NK-92 (cell line): ENCODE measurements around the gene SEC31A.
"Not testable (repeated sequence)": the region's sequence is repeated elsewhere in the genome, so short reads cannot be mapped to it uniquely, and the experiment has no call there.

Experiments
- DNase-seq: peaks from one replicate; lab custom pipeline; 2025; ENCODE audit not compliant: unreplicated experiment; lab: John Stamatoyannopoulos, UW

The SEC31A gene

DNA sequence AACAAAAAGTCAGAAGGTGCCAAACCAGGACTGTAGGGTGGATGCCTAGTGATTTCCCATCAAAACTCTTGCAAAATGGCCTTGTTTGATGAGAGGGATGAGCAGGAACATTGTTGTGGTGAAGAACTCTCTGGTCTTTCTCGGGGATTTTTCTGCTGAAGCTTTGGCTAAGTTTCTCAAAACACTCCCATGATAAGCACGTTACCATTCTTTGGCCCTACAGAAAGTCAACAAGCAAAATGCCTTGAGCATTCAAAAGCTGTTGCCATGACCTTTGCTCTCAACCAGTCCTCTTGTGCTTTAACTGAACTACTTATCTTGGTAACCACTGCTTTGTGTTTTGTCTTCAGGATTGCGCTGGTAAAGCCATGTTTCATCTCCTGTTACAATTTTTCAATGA, 3.0 kb upstream of the SEC31A start:
- no peak for DNase-seq

- no peak for DNase-seq
These were observed 1.5 kb upstream of the SEC31A start for GRCh38 chr4:82892467-82892802.

GRCh38 chr4:82891707-82892466, 934 bp upstream of the SEC31A start:
- DNase-seq = no peak

GRCh38 chr4:82890528-82890900, 439 bp downstream of the SEC31A start:
- no peak for DNase-seq

DNA sequence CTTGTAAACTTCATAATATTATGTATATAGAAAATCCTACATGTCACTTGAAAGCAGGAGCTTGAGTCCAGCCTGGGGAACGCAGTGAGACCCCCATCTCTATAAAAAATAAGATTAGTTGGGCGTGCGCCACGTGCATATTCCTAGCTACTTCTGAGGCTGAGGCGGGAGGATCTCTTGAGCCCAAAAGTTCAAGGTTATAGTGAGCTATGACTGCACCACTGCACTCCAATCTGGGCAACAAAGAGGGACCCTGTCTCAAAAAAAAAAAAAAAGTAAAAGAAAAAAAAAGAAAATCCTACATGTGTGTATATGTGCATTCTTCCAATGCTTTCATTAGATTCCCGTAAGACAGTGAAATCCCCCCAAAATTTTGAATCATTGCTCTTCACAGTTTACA, 1.7 kb downstream of the SEC31A start:
- no peak for DNase-seq

- DNase-seq = no peak
These were observed 4.6 kb downstream of the SEC31A start for GRCh38 chr4:82886147-82886942.

GRCh38 chr4:82885410-82885809, 5.5 kb downstream of the SEC31A start:
- DNase-seq = no peak

GRCh38 chr4:82868572-82868971, 22.4 kb downstream of the SEC31A start:
- no peak for DNase-seq

GRCh38 chr4:82866706-82867385, 24.1 kb downstream of the SEC31A start:
- DNase-seq = no peak

DNA sequence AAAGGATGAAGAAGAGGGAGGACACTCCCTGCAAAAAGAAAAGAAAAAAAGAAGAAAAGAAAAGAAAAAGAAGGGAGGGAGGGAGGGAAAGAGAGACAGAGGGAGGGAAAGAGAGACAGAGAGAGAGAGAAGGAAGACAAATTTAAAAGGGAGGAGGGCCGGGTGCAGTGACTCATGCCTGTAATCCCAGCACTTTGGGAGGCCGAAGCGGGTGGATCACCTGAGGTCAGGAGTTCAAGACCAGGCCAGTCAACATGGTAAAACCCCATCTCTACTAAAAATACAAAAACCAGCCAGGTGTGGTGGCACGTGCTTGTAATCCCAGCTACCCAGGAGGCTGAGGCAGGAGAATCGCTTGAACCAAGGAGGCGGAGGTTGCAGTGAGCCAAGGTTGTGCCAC, 24.9 kb downstream of the SEC31A start:
- DNase-seq = not testable (repeated sequence)

DNA sequence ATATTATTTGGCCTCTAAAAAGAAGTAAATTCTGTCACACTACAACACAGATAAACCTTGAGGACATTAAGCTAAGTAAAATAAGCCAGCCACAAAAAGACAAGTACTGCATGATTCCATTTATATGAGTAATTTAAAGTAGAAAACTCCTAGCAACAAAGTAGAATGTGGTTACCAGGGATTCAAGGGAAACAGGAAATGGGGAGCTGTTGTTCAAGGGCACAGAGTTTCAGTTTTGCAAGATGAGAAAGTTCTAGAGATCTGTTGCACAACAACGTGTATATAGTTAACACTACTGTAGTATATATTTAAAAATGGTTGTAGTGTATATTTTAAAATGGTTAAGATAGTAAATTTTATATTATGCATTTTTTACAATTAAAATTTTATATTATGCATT, 25.4 kb downstream of the SEC31A start:
- DNase-seq = no peak

GRCh38 chr4:82864336-82864979, 26.5 kb downstream of the SEC31A start:
- no peak for DNase-seq

- no peak for DNase-seq
These were observed 29.4 kb downstream of the SEC31A start for GRCh38 chr4:82861529-82861928.

DNA sequence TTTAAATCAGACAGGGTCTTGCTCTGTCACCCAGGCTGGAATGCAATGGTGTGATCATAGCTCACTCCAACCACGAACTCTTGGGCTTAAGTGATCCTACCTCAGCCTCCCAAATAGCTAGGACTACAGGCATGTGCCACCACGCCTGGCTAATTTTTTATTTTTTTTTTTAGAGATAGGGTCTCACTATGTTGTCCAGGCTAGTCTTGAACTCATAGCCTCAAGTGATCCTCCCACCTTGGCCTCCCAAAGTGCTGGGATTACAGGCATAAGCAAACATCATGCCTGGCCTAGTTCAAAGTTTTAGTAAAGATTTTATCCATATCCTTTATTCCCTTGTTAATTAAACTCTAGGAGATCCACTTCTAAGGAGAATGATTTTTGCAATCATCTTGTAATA, 30.5 kb downstream of the SEC31A start:
- DNase-seq = not testable (repeated sequence)

- DNase-seq = no peak
These were observed 38.1 kb downstream of the SEC31A start for GRCh38 chr4:82852751-82853285.

- no peak for DNase-seq
These were observed 38.8 kb downstream of the SEC31A start for GRCh38 chr4:82851885-82852750.

DNA sequence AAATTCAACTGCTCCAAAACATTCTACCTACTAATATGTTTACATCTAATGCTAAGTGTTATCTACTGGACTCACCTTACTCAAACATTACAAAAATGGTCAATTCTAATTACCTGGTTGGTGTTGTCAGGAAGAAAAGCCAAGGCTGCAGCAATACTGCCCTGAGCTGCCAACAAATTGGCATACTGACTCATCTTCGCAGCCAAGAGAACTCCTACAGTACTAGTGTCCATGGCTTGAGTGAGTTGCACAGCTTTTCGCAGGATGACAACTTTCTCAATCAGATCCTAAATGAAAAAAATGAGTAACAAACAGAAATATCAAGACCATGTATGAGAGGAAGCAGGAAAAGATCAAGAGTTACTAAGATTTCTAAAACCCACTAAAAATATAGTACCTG, 39.6 kb downstream of the SEC31A start:
- DNase-seq = no peak

GRCh38 chr4:82850684-82851083, 40.3 kb downstream of the SEC31A start:
- DNase-seq = no peak

GRCh38 chr4:82848706-82849105, 42.2 kb downstream of the SEC31A start:
- DNase-seq = no peak

DNA sequence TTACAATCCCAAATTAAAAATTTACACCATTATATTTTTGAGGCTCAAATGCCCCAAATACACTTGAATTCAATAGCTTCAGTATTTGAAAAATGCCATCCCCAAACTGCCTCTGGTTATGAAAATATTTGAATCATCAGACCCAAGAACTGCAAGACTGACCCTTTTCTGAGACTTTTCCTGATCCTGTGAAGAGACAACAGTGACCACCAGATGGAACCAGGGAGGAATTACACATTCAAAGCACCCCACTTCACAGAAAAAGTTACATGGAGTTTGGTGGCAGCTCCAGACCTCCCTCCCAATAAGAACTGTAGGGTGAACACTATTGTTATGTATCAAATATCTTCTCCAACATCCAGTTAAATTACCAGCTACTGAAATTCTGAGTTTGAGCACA, 48.4 kb downstream of the SEC31A start:
- DNase-seq = no peak
